KG1 (cell line): ENCODE data around the gene HSF5.

Experiments used
- DNase-seq: peaks from one replicate; lab custom pipeline; 2025; lab: John Stamatoyannopoulos, UW

The HSF5 gene

GRCh38 chr17:58385359-58385899 is 102.8 kb downstream of the HSF5 start:
- DNase-seq: no peak

GRCh38 chr17:58384897-58385296 is 103.3 kb downstream of the HSF5 start:
- DNase-seq: no peak

- DNase-seq: no peak
Measured at GRCh38 chr17:58383892-58384462, 104.2 kb downstream of the HSF5 start.

GRCh38 chr17:58382872-58383242 is 105.4 kb downstream of the HSF5 start:
- no peak for DNase-seq

GRCh38 chr17:58382108-58382871 is 105.9 kb downstream of the HSF5 start:
- DNase-seq: no peak

GRCh38 chr17:58381124-58382035 is 106.8 kb downstream of the HSF5 start:
- DNase-seq: no peak

- DNase-seq: no peak
Measured at GRCh38 chr17:58380207-58381123, 107.7 kb downstream of the HSF5 start.

- DNase-seq: no peak
Measured at GRCh38 chr17:58379511-58379824, 108.7 kb downstream of the HSF5 start.

- DNase-seq: no peak
Measured at GRCh38 chr17:58378733-58379510, 109.3 kb downstream of the HSF5 start.

- no peak for DNase-seq
Measured at GRCh38 chr17:58377661-58378060, 110.5 kb downstream of the HSF5 start.

- no peak for DNase-seq
Measured at GRCh38 chr17:58377093-58377601, 111.1 kb downstream of the HSF5 start.

GRCh38 chr17:58376472-58377000 is 111.7 kb downstream of the HSF5 start:
- no peak for DNase-seq

- DNase-seq: no peak
Measured at GRCh38 chr17:58375811-58376210, 112.4 kb downstream of the HSF5 start.

- no peak for DNase-seq
Measured at GRCh38 chr17:58375256-58375655, 113.0 kb downstream of the HSF5 start.

- DNase-seq: no peak
Measured at GRCh38 chr17:58373923-58374322, 114.3 kb downstream of the HSF5 start.

- no peak for DNase-seq
Measured at GRCh38 chr17:58373003-58373402, 115.2 kb downstream of the HSF5 start.

GRCh38 chr17:58371300-58371950 is 116.8 kb downstream of the HSF5 start:
- DNase-seq: no peak

- DNase-seq: no peak
Measured at GRCh38 chr17:58370716-58371115, 117.5 kb downstream of the HSF5 start.

GRCh38 chr17:58370309-58370708 is 117.9 kb downstream of the HSF5 start:
- DNase-seq: no peak
